ENCODE data around the gene ARRB2.
"Not testable (repeated sequence)": the region's sequence is repeated elsewhere in the genome, so short reads cannot be mapped to it uniquely, and the experiment has no call there.

ARRB2 gene

DNA sequence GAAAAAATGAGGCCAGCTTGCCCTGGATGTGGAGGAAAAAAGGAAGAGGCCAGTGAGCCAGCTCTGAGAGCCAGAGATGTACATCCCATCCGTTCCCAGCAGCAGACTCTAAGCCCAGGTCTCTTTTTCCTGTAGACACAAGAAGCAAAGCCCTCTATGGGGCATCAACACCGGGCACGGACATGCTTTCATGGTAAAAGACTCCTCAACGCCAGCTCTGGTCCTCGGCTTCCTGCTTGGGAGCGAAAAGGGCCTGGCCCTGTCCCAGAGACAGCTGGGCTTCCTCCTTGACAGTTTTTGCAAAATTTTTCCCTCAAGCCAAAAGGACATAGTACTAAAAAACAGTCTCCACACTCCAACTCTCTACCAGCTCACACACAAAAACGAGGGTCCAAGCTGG lies 33.6 kb upstream of the ARRB2 start:
- no peaks in the 10 kb centered on the region for H3K27me3 ChIP-seq (ENCODE audit: control insufficient read depth, insufficient read depth, low read length)
- no peak overlapping the region for H3K9ac ChIP-seq (ENCODE audit: low read depth, low read length)
- no peaks in the 10 kb centered on the region for H3K4me1 ChIP-seq (ENCODE audit: control insufficient read depth, insufficient read depth, low read length)
- H3K36me3 ChIP-seq (ENCODE audit: control insufficient read depth, insufficient read depth, low read length) = peaks cover 51% of the 10 kb centered on the region
- H3K4me3 ChIP-seq (ENCODE audit: low read depth, low read length) = no peak overlapping the region
- H3K9me3 ChIP-seq (ENCODE audit: control insufficient read depth, insufficient read depth, low read length) = no peaks in the 10 kb centered on the region

DNA sequence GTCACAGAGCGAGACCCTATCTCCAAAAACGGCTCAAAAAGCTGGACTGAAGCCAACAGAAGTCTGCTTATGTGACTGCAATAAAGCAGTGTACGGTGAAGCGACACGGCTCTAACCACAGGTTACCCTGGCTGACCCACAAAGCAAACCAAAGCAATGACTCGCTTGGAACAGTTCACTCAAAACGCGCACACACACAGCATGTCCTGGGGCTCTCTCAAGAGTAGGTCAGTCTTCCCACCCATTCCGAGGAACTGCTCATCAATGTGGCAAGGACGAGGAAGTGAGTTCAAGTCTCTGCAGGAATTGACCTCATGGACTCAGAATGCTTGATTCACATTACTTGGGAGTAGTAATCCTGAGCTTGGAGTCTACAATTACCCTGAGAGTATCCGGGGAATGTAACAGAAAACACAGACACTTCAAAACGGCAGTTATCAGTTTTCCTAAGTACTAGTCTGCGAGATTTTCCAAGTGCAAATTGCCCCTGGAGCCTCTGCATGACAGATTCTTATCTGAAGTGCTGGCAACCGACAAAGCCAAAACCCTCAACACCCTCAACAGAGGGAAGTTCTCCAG lies 31.9 kb upstream of the ARRB2 start:
- Histone ChIP-seq H3K4me1 (ENCODE audit: control insufficient read depth, insufficient read depth, low read length) (no peaks in the 10 kb centered on the region), H3K36me3 (ENCODE audit: control insufficient read depth, insufficient read depth, low read length) (peaks cover 49% of the 10 kb centered on the region), H3K9me3 (ENCODE audit: control insufficient read depth, insufficient read depth, low read length) (no peaks in the 10 kb centered on the region), H3K27me3 (ENCODE audit: control insufficient read depth, insufficient read depth, low read length) (no peaks in the 10 kb centered on the region), H3K4me3 (ENCODE audit: low read depth, low read length) (no peak overlapping the region), H3K9ac (ENCODE audit: low read depth, low read length) (no peak overlapping the region)

DNA sequence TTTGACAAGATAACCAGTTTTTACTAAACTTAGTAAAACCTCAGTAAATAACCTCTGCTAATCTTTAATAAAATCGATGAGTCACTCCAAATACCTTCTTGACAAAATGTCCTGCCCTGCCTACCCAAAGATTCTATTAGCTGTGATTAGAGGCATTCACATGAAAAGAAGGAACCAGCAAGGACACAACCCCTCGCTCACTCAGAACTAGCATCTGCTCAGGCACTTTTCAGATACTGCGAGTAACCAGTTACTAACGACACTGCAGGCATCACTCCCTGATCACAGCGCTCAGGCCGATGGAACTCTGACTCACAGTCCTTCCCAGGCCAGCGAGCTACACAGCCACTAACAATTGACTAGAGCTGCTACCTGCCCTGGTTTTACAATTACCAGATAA lies 30.8 kb upstream of the ARRB2 start:
- H3K27me3 ChIP-seq (ENCODE audit: control insufficient read depth, insufficient read depth, low read length) = no peaks in the 10 kb centered on the region
- H3K4me1 ChIP-seq (ENCODE audit: control insufficient read depth, insufficient read depth, low read length) = no peaks in the 10 kb centered on the region
- no peak overlapping the region for H3K9ac ChIP-seq (ENCODE audit: low read depth, low read length)
- no peaks in the 10 kb centered on the region for H3K9me3 ChIP-seq (ENCODE audit: control insufficient read depth, insufficient read depth, low read length)
- H3K4me3 ChIP-seq (ENCODE audit: low read depth, low read length) = no peak overlapping the region
- H3K36me3 ChIP-seq (ENCODE audit: control insufficient read depth, insufficient read depth, low read length) = peaks cover 40% of the 10 kb centered on the region

DNA sequence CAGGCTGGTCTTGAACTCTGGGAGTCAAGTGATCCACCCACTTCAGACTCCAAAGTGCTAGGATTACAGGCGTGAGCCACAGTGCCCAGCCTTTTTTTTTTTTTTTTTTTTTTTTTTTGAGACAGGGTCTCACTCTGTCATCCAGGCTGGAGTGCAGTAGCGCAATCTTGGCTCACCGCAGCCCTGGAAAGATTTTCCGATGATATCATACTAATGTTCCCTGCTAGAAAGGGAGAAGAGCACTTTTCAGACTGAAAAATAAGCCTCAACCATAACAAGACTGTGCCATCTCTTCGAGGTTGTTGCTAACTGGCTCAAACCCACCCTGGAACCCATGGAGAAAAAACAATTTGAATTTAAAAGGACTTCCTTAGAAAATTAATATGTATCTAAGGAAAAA lies 26.7 kb upstream of the ARRB2 start:
- H3K4me1 ChIP-seq (ENCODE audit: control insufficient read depth, insufficient read depth, low read length); H3K4me3 ChIP-seq (ENCODE audit: low read depth, low read length); H3K9ac ChIP-seq (ENCODE audit: low read depth, low read length); H3K9me3 ChIP-seq (ENCODE audit: control insufficient read depth, insufficient read depth, low read length); H3K27me3 ChIP-seq (ENCODE audit: control insufficient read depth, insufficient read depth, low read length): not testable (repeated sequence)
- H3K36me3 ChIP-seq (ENCODE audit: control insufficient read depth, insufficient read depth, low read length) = peaks cover 27% of the 10 kb centered on the region

DNA sequence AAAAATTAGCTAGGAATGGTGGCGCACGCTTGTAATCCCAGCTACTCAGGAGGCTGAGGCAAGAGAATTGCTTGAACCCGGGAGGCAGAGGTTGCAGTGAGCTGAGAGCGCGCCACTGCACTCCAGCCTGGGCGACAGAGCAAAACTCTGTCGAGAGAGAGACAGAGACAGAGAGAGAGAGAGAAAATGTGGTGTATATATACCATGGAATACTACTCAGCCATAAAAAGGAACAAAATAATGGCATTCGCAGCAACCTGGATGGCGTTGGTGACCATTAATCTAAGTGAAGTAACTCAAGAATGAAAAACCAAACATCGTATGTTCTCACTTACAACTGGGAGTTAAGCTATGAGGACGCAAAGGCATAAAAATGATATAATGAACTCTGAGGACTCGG lies 20.6 kb upstream of the ARRB2 start:
- not testable (repeated sequence) for H3K9me3 ChIP-seq (ENCODE audit: control insufficient read depth, insufficient read depth, low read length); H3K27me3 ChIP-seq (ENCODE audit: control insufficient read depth, insufficient read depth, low read length); H3K4me3 ChIP-seq (ENCODE audit: low read depth, low read length); H3K4me1 ChIP-seq (ENCODE audit: control insufficient read depth, insufficient read depth, low read length); H3K9ac ChIP-seq (ENCODE audit: low read depth, low read length)
- H3K36me3 ChIP-seq (ENCODE audit: control insufficient read depth, insufficient read depth, low read length) = peaks cover 23% of the 10 kb centered on the region

DNA sequence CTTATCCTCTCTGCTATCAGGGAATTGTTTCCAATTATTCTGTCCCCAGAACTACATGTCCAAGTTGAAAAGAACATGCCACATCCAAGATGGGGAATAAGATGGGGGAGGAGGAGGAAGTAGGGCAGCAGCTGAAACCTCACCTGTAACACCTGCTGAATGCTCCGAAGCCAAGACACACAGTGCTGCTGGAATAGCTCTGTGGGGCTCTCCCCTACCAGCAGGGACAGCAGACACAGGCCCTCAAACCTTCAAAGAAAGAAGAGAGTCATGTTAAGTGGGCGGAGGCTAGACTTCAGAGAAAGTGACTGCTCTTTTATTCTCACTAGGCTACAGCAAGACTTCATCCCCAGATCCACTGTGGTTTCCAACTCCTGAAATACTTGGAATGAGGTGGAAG lies 19.7 kb upstream of the ARRB2 start:
- Histone ChIP-seq H3K27me3 (ENCODE audit: control insufficient read depth, insufficient read depth, low read length) (no peaks in the 10 kb centered on the region), H3K4me3 (ENCODE audit: low read depth, low read length) (no peak overlapping the region), H3K4me1 (ENCODE audit: control insufficient read depth, insufficient read depth, low read length) (no peaks in the 10 kb centered on the region), H3K9ac (ENCODE audit: low read depth, low read length) (no peak overlapping the region), H3K9me3 (ENCODE audit: control insufficient read depth, insufficient read depth, low read length) (no peaks in the 10 kb centered on the region), H3K36me3 (ENCODE audit: control insufficient read depth, insufficient read depth, low read length) (peaks cover 17% of the 10 kb centered on the region)

DNA sequence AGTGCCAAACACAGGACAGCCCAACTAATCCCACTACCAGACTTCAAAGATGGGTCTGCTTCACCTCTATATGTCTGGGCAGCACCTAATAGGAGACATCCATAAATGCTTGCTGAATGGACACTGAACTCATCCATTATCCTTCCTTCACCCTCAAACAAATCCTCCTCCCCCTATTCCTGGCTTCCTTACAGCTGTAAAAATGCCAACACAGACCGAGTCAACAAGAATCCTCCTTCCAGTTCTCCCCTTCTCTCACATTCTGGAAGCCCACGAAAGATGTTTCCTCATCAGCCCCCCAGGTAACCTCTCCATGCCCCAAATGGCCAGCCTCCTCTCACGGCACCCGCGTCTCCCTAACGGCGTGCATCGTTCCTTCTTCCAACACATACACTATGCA lies 18.7 kb upstream of the ARRB2 start:
- no peak overlapping the region for H3K4me3 ChIP-seq (ENCODE audit: low read depth, low read length)
- no peaks in the 10 kb centered on the region for H3K9me3 ChIP-seq (ENCODE audit: control insufficient read depth, insufficient read depth, low read length)
- H3K9ac ChIP-seq (ENCODE audit: low read depth, low read length) = no peak overlapping the region
- no peaks in the 10 kb centered on the region for H3K27me3 ChIP-seq (ENCODE audit: control insufficient read depth, insufficient read depth, low read length)
- no peaks in the 10 kb centered on the region for H3K4me1 ChIP-seq (ENCODE audit: control insufficient read depth, insufficient read depth, low read length)
- H3K36me3 ChIP-seq (ENCODE audit: control insufficient read depth, insufficient read depth, low read length) = peaks cover 19% of the 10 kb centered on the region

DNA sequence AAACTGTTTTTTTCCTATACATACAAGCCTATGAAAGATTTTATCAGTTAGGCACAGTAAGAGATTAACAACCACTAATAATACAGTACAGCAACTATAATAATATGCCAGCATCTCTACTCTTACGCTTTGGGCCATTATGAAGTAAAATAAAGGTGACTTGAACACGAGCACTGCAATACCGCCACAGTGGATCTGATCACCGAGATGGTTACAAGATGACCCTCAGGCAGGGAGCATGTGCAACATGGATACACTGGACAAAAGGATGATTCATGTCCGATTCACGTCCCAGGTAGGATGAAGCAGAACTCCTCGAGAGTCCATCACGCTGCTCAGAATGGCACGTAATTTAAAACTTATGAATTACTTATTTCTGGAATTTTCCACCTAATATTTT lies 17.0 kb upstream of the ARRB2 start:
- Histone ChIP-seq H3K9me3 (ENCODE audit: control insufficient read depth, insufficient read depth, low read length) (no peaks in the 10 kb centered on the region), H3K4me3 (ENCODE audit: low read depth, low read length) (no peak overlapping the region), H3K9ac (ENCODE audit: low read depth, low read length) (no peak overlapping the region), H3K27me3 (ENCODE audit: control insufficient read depth, insufficient read depth, low read length) (no peaks in the 10 kb centered on the region), H3K36me3 (ENCODE audit: control insufficient read depth, insufficient read depth, low read length) (peaks cover 16% of the 10 kb centered on the region), H3K4me1 (ENCODE audit: control insufficient read depth, insufficient read depth, low read length) (no peaks in the 10 kb centered on the region)

DNA sequence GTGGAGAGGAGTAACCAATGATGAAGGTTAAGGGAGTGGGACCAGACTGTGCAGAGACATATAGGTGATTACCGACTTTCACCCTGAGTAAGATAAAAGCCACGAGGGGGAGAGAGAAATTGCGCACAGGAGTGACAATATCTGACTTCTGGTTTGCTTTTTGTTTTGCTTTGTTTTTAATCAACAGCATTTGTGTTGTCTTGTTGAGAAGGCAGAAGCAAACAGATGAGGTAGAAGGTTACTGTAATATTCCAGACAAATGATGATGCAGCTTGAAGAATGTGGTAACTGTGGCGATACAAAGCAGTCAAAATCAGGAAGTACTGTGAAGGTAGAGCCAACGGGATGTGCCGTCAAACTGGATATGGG lies 14.0 kb upstream of the ARRB2 start:
- Histone ChIP-seq H3K36me3 (ENCODE audit: control insufficient read depth, insufficient read depth, low read length) (peaks cover 7% of the 10 kb centered on the region), H3K9ac (ENCODE audit: low read depth, low read length) (no peak overlapping the region), H3K27me3 (ENCODE audit: control insufficient read depth, insufficient read depth, low read length) (no peaks in the 10 kb centered on the region), H3K9me3 (ENCODE audit: control insufficient read depth, insufficient read depth, low read length) (no peaks in the 10 kb centered on the region), H3K4me1 (ENCODE audit: control insufficient read depth, insufficient read depth, low read length) (no peaks in the 10 kb centered on the region), H3K4me3 (ENCODE audit: low read depth, low read length) (no peak overlapping the region)

DNA sequence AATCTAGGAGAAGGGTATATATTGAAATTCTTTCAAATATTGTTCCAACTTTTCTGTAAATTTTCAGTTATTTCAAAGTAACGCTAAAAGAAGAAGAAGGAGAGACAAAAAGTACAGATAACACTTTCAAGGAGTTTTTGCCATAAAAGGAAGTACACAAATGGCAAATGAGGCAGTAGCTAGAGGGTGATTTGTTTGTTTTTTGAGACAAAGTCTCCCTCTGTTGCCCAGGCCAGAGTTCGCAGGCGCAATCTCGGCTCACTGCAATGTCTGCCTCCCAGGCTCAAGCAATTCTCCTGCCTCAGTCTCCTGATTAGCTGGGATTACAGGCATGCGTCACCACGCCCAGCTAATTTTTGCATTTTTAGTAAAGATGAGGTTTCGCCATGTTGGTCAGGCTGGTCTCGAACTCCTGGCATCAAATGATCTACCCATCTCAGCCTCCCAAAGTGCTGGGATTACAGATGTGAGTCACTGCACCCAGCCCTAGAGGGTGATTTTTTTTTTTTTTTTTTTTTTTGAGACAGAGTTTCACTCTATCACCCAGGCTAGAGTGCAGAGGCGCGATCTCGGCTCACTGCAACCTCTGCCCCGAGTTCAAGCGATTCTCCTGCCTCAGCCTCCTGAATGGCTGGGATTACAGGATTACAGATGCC lies 10.9 kb upstream of the ARRB2 start:
- H3K27me3 ChIP-seq (ENCODE audit: control insufficient read depth, insufficient read depth, low read length); H3K36me3 ChIP-seq (ENCODE audit: control insufficient read depth, insufficient read depth, low read length); H3K9ac ChIP-seq (ENCODE audit: low read depth, low read length); H3K4me3 ChIP-seq (ENCODE audit: low read depth, low read length); H3K9me3 ChIP-seq (ENCODE audit: control insufficient read depth, insufficient read depth, low read length); H3K4me1 ChIP-seq (ENCODE audit: control insufficient read depth, insufficient read depth, low read length): not testable (repeated sequence)

DNA sequence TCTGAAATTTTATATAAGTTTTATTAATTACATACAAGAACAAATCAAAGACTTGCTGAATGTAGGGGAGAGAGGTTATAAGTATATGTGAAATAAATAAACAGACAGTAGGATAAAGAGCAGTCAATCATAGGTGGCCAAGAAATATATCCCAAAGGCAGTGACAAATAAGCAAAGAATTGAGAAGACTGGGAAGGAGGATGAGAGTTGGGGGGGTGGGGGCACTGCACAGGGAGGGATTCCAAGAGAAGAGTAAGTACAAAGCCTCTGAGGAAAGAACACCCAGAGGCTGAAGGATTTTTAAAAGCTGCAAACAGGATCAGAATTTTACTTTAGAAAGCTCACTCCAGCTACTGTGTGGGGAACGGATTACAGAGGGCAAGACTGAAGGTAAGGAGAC lies 9.3 kb upstream of the ARRB2 start:
- Histone ChIP-seq H3K4me3 (ENCODE audit: low read depth, low read length) (no peak overlapping the region), H3K36me3 (ENCODE audit: control insufficient read depth, insufficient read depth, low read length) (no peaks in the 10 kb centered on the region), H3K27me3 (ENCODE audit: control insufficient read depth, insufficient read depth, low read length) (no peaks in the 10 kb centered on the region), H3K9me3 (ENCODE audit: control insufficient read depth, insufficient read depth, low read length) (no peaks in the 10 kb centered on the region), H3K4me1 (ENCODE audit: control insufficient read depth, insufficient read depth, low read length) (peaks cover under 1% of the 10 kb centered on the region), H3K9ac (ENCODE audit: low read depth, low read length) (no peak overlapping the region)

DNA sequence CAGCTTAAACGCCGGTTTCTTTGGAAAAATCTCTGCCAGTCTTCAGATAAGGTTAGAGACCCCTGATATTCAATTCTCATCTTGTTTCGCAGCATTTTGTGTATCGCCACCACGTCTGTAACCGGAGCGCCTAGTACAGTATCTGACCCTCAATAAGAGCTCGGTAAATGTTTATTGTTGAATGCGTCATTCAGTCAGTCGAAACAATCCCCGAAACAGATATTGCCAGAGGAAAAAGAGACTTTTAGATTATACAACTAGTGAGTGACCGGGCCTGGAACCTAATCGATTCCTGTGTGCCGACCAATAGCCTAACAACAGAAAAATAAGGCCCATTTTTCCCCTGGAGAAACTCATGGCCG lies 7.1 kb upstream of the ARRB2 start:
- Histone ChIP-seq H3K4me1 (ENCODE audit: control insufficient read depth, insufficient read depth, low read length) (peaks cover 6% of the 10 kb centered on the region), H3K4me3 (ENCODE audit: low read depth, low read length) (peak overlapping the region; percentile 91), H3K36me3 (ENCODE audit: control insufficient read depth, insufficient read depth, low read length) (no peaks in the 10 kb centered on the region), H3K9me3 (ENCODE audit: control insufficient read depth, insufficient read depth, low read length) (no peaks in the 10 kb centered on the region), H3K9ac (ENCODE audit: low read depth, low read length) (peak overlapping the region; percentile 88), H3K27me3 (ENCODE audit: control insufficient read depth, insufficient read depth, low read length) (no peaks in the 10 kb centered on the region)
